Thoracic aorta (tissue), 2 donors: ENCODE measurements around the gene CRELD1. TPM values are rescaled to one million over a fixed set of nuclear protein-coding genes. Genes with fewer than 3 reads are reported as not detected.
A peak's percentile ranks its signal among the peaks of the same experiment; 100 is the strongest.

Experiments
- ATAC-seq: fragments of 150-250 bp; one replicate; pipeline ENCODE4 v1.8.0; 2017; ENCODE audit warnings: low read depth; ENCODE audit not compliant: insufficient number of reproducible peaks, low FRiP score
- DNase-seq: peaks from one replicate; pipeline ENCODE4 v3.0.0-alpha.2; 2020; ENCODE audit warnings: low spot score
- H3K27ac ChIP-seq, 2 donors: fragments of 200-600 bp; sonication (generic); 1 replicate in 1 of 2; 2 replicates in 1 of 2; pipeline ENCODE4 v1.5.1; 2016; ENCODE audit warnings: mild to moderate bottlenecking in 2 of 2, moderate library complexity in 2 of 2
- H3K27me3 ChIP-seq: fragments of 200-600 bp; sonication (generic); replicated peaks from 2 replicates; pipeline ENCODE4 v1.6.0; 2016; ENCODE audit warnings: mild to moderate bottlenecking; ENCODE audit not compliant: insufficient read depth
- H3K36me3 ChIP-seq: fragments of 200-600 bp; sonication (generic); one replicate; pipeline ENCODE4 v1.5.1; 2016
- H3K4me1 ChIP-seq, 2 donors: fragments of 200-600 bp; sonication (generic); 1 replicate in 1 of 2; 2 replicates in 1 of 2; pipeline versions ENCODE4 v1.5.1 to v1.6.0; 2016; ENCODE audit warnings: low read depth in 2 of 2, mild to moderate bottlenecking in 1 of 2; ENCODE audit not compliant: control insufficient read depth in 1 of 2
- H3K4me3 ChIP-seq: fragments of 200-600 bp; sonication (generic); 2 replicates; pipeline ENCODE4 v1.5.1; 2016; ENCODE audit warnings: mild to moderate bottlenecking
- H3K9me3 ChIP-seq: fragments of 200-600 bp; sonication (generic); 2 replicates; pipeline ENCODE4 v1.5.1; 2016
- CTCF ChIP-seq: fragments of 200-600 bp; sonication (generic); IDR thresholded peaks from one replicate; pipeline ENCODE4 v1.5.1; 2019; ENCODE audit warnings: antibody characterized with exemption
- total RNA-seq, 2 donors: library from RNA; depleted of rRNA; stranded (reverse); fragments of >200 nt; gene quantifications; one replicate each; pipeline versions ENCODE4 v1.1.0 to v1.2.3, GENCODE V29; 2016

The CRELD1 gene
- total RNA-seq, 2 donors from 2014 or later: 37.2 to 37.4 TPM

GRCh38 chr3:9949115-9949514, 15.5 kb downstream of the CRELD1 start:
- Histone ChIP-seq H3K4me3 (no peak overlapping the region), H3K36me3 (peaks cover 3% of the 10 kb centered on the region), H3K27me3 (no peaks in the 10 kb centered on the region), H3K9me3 (no peaks in the 10 kb centered on the region), H3K4me1 (peaks cover 9 to 30% of the 10 kb centered on the region in 2 donors), H3K27ac (no peak overlapping the region)
- no peak for ATAC-seq
- DNase-seq: no peak
- TF ChIP-seq CTCF: no peak

GRCh38 chr3:9949626-9950025, 16.0 kb downstream of the CRELD1 start:
- Histone ChIP-seq H3K36me3 (peaks cover 3% of the 10 kb centered on the region), H3K4me3 (no peak overlapping the region), H3K27me3 (no peaks in the 10 kb centered on the region), H3K4me1 (peaks cover 9 to 30% of the 10 kb centered on the region in 2 donors), H3K27ac (no peak overlapping the region), H3K9me3 (no peaks in the 10 kb centered on the region)
- no peak for TF ChIP-seq CTCF
- ATAC-seq (no peak), DNase-seq (no peak)

GRCh38 chr3:9951126-9951525, 17.5 kb downstream of the CRELD1 start:
- Histone ChIP-seq H3K9me3 (no peaks in the 10 kb centered on the region), H3K27me3 (no peaks in the 10 kb centered on the region), H3K27ac (no peak overlapping the region), H3K4me1 (peaks cover 9 to 26% of the 10 kb centered on the region in 2 donors), H3K4me3 (no peak overlapping the region), H3K36me3 (peaks cover 3% of the 10 kb centered on the region)
- DNase-seq: no peak
- no peak for ATAC-seq
- no peak for TF ChIP-seq CTCF

GRCh38 chr3:9951598-9951961, 17.9 kb downstream of the CRELD1 start:
- no peaks in the 10 kb centered on the region for H3K27me3 ChIP-seq
- no peak overlapping the region for H3K27ac ChIP-seq
- no peak for ATAC-seq
- no peaks in the 10 kb centered on the region for H3K9me3 ChIP-seq
- no peak for DNase-seq
- H3K4me1 ChIP-seq: peaks cover 9 to 25% of the 10 kb centered on the region in 2 donors
- peaks cover 3% of the 10 kb centered on the region for H3K36me3 ChIP-seq
- H3K4me3 ChIP-seq: peak overlapping the region; percentile 80
- TF ChIP-seq CTCF: no peak

- Histone ChIP-seq H3K27ac (no peak within 1 kb of the TSS), H3K4me1 (peaks cover 9 to 25% of the 10 kb centered on the region in 2 donors), H3K4me3 (peak within 1 kb of the TSS; percentile 80), H3K36me3 (peaks cover 3% of the 10 kb centered on the region), H3K27me3 (no peaks in the 10 kb centered on the region), H3K9me3 (no peaks in the 10 kb centered on the region)
- ATAC-seq (no peak), DNase-seq (no peak)
- no peak for TF ChIP-seq CTCF
Observed at GRCh38 chr3:9951962-9952805, 18.6 kb downstream of the CRELD1 start, which contains the start of gene PRRT3. PRRT3 (minus strand) TSS chr3:9952408; CDS start chr3:9950115, 2,293 bp downstream.
